Measurements from ENCODE around the gene LZTS3.

GRCh38 chr20:3161316-3162079, 11.9 kb downstream of the LZTS3 start:
- TF ChIP-seq CTCF (IDR thresholded peaks at IDR 0.05; ENCODE audit: insufficient read depth, low read length, poor library complexity, severe bottlenecking) (no peak), EZH2phosphoT487 (conservative IDR thresholded peaks at IDR 0.05; ENCODE audit: low read length) (no peak)

All from SU-DHL-6 (cell line).